Esophagus squamous epithelium (tissue), 4 donors: ENCODE measurements around the gene ARNT2.

ENCODE experiments used
- POLR2A ChIP-seq, 4 donors: fragments of 450-650 bp; IDR thresholded peaks; one replicate each; pipeline ENCODE4 v1.6.1; 2017; ENCODE audit warnings: antibody characterized with exemption in 4 of 4, mild to moderate bottlenecking in 4 of 4, moderate library complexity in 3 of 4
- TF ChIP-seq, protein P1 (sequence below), 6 experiments: fragments of 450-650 bp in 4 of 6; fragments of 200-600 bp in 2 of 6; sonication (generic) in 2 of 6; IDR thresholded peaks; one replicate each; pipeline ENCODE4 v1.5.1; 2016 to 2019; ENCODE audit warnings: antibody characterized with exemption in 6 of 6, mild to moderate bottlenecking in 4 of 6, moderate library complexity in 4 of 6

GRCh38 chr15:80629355-80629754 lies 225.2 kb downstream of the ARNT2 start:
- TF ChIP-seq, protein P1, sequence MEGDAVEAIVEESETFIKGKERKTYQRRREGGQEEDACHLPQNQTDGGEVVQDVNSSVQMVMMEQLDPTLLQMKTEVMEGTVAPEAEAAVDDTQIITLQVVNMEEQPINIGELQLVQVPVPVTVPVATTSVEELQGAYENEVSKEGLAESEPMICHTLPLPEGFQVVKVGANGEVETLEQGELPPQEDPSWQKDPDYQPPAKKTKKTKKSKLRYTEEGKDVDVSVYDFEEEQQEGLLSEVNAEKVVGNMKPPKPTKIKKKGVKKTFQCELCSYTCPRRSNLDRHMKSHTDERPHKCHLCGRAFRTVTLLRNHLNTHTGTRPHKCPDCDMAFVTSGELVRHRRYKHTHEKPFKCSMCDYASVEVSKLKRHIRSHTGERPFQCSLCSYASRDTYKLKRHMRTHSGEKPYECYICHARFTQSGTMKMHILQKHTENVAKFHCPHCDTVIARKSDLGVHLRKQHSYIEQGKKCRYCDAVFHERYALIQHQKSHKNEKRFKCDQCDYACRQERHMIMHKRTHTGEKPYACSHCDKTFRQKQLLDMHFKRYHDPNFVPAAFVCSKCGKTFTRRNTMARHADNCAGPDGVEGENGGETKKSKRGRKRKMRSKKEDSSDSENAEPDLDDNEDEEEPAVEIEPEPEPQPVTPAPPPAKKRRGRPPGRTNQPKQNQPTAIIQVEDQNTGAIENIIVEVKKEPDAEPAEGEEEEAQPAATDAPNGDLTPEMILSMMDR (IDR thresholded peaks at IDR 0.05) = no peak
- TF ChIP-seq POLR2A (IDR thresholded peaks at IDR 0.05) = no peak
